ENCODE data around the gene NKD1.
"Not testable (repeated sequence)": the region's sequence is repeated elsewhere in the genome, so short reads cannot be mapped to it uniquely, and the experiment has no call there.

The NKD1 gene, protein sequence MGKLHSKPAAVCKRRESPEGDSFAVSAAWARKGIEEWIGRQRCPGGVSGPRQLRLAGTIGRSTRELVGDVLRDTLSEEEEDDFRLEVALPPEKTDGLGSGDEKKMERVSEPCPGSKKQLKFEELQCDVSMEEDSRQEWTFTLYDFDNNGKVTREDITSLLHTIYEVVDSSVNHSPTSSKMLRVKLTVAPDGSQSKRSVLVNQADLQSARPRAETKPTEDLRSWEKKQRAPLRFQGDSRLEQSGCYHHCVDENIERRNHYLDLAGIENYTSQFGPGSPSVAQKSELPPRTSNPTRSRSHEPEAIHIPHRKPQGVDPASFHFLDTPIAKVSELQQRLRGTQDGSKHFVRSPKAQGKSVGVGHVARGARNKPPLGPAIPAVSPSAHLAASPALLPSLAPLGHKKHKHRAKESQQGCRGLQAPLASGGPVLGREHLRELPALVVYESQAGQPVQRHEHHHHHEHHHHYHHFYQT

DNA sequence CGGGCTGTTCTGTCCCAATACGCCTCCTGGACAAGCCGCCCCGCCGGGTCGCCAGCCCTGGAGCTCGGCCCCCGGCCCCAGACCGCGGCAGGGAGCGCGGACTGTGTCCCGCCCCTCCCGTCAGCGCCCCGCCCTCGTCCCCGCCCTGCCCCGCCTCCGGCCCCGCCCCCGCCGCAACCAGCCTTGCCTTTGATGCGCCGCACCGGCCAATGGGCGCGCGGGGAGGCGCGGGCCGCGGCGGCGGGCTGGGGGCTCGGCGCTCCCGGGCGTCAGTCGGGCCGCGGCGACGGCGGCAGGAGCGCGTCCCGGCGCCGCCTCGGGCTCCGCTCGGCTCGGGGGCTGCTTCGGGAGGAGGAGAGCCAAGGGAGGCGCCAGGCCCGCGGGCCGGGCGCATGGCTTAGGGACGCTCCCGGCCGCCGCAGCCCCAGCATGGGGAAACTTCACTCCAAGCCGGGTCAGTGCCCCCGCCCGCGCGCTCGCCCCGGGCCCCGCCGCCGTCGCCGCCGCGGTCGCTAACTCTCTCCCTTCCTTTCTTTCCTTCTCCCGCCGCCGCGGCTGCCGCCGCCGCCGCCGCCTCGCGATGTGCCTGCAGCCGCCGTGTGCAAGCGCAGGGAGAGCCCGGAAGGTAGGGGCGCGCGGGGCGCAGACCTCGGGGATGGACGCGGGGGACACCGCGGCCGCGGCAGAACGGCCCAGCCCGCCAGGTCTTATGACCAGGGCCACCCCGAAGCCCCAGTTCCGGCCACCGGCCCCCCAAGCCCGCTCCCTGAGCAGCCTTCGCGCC lies at the start of gene NKD1:
Gene NKD1, plus strand, starts transcription at position 272 of the 784 bp plus-strand sequence. Its CDS starts 158 bp downstream, at position 430.
- DNase-seq: peak; percentile 63 to 74

DNA sequence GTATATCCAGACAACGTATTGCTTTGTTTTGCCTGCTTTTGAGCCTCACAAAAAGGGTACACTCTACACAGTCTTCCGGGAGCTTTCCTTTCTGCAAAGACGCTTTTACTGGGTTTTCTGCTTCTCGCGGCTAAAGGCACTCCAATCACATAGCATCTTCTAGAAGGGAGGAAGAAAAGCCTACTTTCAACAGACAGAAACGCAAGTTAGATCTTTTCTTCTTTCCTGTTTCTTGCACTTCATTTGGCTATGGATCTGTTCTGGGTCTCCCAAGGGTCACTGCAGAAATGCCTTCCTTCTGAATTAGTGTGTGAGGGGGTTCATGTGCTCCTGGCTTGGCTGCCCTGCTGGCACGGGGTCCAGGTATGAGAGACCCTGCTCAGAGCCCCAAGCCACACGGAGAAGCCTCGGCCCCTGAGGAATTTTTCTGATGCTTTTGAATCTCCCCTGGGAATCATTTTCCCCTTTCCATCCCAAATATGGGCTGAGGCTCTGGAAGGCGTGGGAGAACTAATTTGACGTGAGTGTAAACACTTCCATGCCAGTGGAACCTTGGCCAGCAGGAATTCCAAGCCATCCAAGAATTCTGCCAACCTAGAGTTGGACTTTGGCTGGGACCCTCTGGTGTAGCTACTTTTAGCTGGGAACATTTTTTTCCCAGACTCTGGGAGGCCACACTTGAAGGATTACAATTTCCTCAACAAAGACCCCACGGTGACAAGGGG lies 49.6 kb upstream of the NKD1 start:
- no peak for DNase-seq

DNA sequence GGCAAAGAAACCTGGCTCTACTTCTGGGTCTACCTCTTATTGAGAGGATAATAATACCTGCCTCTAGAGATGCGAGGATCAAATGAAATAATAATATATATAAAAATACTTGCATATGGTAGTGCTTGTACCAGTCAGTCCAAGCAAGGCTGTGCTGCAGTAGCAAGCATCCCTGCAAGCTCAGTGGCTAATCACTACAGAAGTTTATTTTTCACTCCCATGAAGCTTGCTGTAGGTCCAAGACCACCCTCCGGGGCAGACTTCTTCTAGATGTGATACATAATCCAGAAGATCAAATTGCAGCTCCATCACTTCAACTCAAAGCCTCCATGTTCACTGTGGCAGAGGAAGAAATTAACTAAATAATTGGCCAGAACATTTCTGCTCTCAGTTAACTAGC lies 48.9 kb upstream of the NKD1 start:
- no peak for DNase-seq

GRCh38 chr16:50500171-50500874 lies 47.9 kb upstream of the NKD1 start:
- no peak for DNase-seq

GRCh38 chr16:50501251-50501650 lies 46.9 kb upstream of the NKD1 start:
- DNase-seq: no peak

GRCh38 chr16:50501986-50502615 lies 46.1 kb upstream of the NKD1 start:
- no peak for DNase-seq

DNA sequence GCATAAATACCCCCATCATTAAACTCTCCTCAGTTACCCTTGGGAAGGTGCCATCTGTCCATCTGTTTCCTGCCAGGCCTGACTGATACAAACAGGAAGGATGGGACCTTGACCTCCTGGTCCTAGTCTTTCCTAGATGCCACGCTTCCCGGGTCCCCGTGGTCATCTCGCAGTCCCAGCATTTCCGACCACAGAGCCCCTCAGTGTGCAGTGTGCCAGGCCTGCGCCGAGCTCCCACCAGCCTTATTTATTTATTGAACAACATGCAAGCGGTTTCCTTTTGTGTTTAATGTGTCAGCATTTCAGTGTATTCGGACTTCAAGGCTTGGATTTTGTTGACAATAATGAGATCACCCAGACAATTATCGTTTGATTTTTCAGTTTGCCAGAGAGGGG lies 45.6 kb upstream of the NKD1 start:
- no peak for DNase-seq

- not testable (repeated sequence) for DNase-seq
Observed at GRCh38 chr16:50503868-50504531, 44.2 kb upstream of the NKD1 start.

DNA sequence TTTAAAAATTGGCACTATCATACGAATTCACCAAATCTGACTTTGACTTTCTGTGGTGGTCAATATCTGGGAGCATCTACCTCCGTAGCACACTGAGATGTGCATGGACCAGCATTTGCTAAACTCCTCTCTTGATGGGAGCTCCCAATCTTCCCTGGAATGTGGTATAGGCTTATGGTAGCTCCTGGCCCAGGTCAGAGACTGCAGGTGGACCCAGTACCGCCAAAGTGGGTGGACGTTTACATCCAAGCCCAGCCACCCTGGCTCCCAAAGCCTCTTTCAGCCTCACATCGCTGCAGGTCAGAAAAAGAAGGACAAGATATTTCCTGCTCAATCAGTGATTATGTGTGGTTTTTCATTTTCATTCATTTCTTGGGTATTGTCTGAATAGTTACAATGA lies 43.1 kb upstream of the NKD1 start:
- no peak for DNase-seq

DNA sequence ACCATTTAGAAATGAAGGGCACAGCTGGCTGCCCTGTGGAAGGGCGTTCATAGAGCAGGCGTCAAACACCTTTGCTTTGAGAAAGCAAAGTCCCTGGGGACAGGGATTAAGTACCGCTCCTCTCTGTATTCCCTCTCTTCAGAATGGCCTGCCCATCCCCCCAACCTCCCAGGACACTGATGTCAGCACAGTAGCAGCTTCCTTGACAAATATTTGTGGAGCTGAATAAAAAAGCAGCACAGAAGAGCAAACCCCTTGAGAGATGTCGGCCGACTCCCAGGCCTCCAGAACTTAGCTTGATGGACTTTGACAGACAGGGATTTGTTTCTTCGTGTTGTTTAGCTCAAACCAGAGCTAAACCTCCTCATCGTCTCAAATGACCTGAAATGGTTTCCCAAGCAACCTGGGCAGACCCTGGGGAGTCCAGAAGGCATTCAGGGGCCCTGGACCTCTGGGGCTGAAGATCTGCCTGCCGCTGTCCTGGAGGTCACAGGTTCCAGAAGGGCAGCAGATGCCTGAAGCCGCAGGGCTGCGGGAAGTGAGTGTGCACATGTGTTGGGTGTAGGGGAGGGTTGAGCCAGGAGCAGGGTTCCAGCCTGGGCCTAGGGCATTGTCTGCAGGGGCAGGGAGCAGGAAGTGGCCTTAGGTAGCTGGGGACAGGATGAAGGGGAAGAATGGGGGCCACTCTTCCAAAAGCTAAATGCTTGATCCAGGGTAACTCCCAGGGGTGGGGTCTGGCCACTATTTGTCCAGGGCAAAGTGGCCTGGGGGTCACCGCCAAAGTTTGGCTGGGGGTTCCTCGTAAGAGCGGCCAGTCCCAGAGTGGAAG lies 42.3 kb upstream of the NKD1 start:
- DNase-seq: no peak

- no peak for DNase-seq
Observed at GRCh38 chr16:50506543-50506937, 41.7 kb upstream of the NKD1 start.

GRCh38 chr16:50507397-50507796 lies 40.8 kb upstream of the NKD1 start:
- DNase-seq: no peak

DNA sequence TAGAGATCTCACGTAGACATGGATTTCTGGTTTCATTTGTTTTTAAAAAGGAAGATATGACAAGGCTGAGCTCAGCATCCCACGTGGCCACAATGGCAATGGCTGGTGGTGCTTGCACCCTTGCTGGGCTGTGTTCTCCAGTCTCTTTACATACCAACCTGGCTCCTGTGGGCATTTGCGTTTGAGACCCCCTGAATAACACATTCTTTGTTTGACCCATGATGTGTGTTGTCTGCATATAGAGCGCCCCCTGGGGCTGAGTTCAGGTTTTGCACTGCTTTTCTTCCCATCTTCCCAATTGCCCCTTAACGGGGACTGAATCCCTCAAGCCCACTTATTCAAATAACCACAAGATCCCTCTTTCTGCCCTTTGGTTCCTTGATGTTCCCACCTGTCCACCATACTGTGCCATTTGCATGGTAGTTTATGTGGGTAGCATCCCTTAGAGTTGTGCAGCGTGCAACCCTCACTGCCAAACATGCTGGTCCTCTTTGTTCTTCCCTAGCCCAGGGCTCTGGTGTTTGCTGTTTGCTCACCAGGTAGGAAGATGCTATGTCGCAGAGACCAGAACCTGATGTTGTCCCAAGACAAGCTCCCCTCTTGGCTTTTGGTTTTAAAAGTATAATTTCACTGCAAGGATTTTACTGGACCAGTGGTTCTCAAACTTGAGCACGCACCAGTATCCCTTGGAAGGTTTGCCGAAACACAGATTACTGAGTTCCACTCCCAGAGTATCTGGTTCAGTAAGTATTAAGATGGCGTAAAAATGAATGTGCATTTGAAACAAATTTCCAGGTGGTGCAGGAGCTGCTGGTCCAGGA lies 38.5 kb upstream of the NKD1 start:
- peak in 1 of 2 donors; percentile 34 for DNase-seq

GRCh38 chr16:50515218-50515617 lies 33.0 kb upstream of the NKD1 start:
- DNase-seq: no peak

DNA sequence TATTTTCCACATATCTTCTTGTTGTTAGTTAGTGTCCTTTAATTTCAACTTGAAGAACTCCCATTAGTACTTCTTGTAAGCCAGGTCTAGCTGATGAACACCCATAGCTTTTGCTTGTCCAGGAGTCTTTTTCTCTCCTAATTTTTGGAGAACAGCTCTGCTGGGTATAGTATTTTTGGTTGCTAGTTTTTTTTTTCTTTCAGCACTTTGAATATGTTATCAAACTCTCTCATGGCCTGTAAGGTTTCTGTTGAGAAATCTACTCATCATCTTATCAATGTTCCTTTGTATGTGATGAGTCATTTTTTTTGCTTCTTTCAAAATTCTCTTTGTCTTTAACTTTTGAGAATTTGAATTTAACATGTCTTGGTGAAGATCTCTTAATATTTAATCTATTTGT lies 31.8 kb upstream of the NKD1 start:
- no peak for DNase-seq

- no peak for DNase-seq
Observed at GRCh38 chr16:50516890-50517289, 31.3 kb upstream of the NKD1 start.

GRCh38 chr16:50517450-50518252 lies 30.5 kb upstream of the NKD1 start:
- no peak for DNase-seq

GRCh38 chr16:50519001-50519400 lies 29.2 kb upstream of the NKD1 start:
- no peak for DNase-seq

GRCh38 chr16:50519602-50520001 lies 28.6 kb upstream of the NKD1 start:
- no peak for DNase-seq

Data from CD4-positive, alpha-beta T cell treated with Interleukin-4 for 1 hour (primary cell).